ENCODE results near the gene FAM120AOS.

DNA sequence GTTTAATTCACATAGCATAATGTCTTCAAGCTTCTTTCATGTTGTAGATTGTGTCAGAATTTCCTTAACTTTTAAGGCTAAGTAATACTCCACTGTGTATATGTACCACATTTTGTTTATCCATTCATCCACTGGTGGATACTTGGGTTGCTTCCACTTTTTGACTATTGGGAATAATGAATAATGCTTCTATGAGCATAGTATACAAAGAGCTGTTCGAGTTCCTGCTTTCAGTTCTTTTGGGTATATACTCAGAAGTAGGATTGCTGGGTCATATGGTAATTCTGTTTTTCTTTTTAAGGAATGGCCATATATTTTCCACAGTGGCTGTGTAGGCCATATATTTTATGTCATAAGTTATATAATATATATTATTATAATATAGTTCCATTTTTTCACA is 3.6 kb upstream of the FAM120AOS start:
- TF ChIP-seq EZH2phosphoT487 (conservative IDR thresholded peaks at IDR 0.05; ENCODE audit: low read length) = no peak
- TF ChIP-seq, protein P1, sequence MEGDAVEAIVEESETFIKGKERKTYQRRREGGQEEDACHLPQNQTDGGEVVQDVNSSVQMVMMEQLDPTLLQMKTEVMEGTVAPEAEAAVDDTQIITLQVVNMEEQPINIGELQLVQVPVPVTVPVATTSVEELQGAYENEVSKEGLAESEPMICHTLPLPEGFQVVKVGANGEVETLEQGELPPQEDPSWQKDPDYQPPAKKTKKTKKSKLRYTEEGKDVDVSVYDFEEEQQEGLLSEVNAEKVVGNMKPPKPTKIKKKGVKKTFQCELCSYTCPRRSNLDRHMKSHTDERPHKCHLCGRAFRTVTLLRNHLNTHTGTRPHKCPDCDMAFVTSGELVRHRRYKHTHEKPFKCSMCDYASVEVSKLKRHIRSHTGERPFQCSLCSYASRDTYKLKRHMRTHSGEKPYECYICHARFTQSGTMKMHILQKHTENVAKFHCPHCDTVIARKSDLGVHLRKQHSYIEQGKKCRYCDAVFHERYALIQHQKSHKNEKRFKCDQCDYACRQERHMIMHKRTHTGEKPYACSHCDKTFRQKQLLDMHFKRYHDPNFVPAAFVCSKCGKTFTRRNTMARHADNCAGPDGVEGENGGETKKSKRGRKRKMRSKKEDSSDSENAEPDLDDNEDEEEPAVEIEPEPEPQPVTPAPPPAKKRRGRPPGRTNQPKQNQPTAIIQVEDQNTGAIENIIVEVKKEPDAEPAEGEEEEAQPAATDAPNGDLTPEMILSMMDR (IDR thresholded peaks at IDR 0.05; ENCODE audit: insufficient read depth, low read length, poor library complexity, severe bottlenecking) = no peak
